Panc1 (cell line): ENCODE results near the gene ZNF804B. TPM values are rescaled to one million over a fixed set of nuclear protein-coding genes. Genes with fewer than 3 reads are reported as not detected.

Experiments
- ATAC-seq: fragments of 200-7000 bp; cut with Tn5 transposase; 2 replicates; pipeline ENCODE4 v1.9.1; 2020; ENCODE audit warnings: mild to moderate bottlenecking, moderate library complexity
- BruUV-seq: library from RNA; stranded (reverse); fragments of 400-500 nt; replicated peaks from 2 replicates; lab custom pipeline; 2021; lab: Mats Ljungman, UMichigan
- CTCF ChIA-PET: fragments of 300-600 bp; sonication (Branson Sonifier 250); formaldehyde crosslinking; loops from one replicate; lab custom pipeline; 2022; ENCODE audit warnings: antibody characterized with exemption; lab: Charles Lee
- POLR2A ChIA-PET: fragments of 300-600 bp; sonication (Branson Sonifier 250); formaldehyde crosslinking; loops from one replicate; lab custom pipeline; 2022; ENCODE audit warnings: antibody characterized with exemption; lab: Charles Lee
- DNase-seq: peaks from one replicate; pipeline ENCODE4 v3.0.0-alpha.2; 2010; ENCODE audit warnings: low read depth, low spot score
- H3K27ac ChIP-seq: 2 replicates; pipeline ENCODE4 v1.5.1; 2011; ENCODE audit warnings: mild to moderate bottlenecking, low read length, inconsistent platforms
- H3K27me3 ChIP-seq: fragments of 200-500 bp; sonication (Bioruptor generic); 2 replicates; pipeline ENCODE4 v1.6.0; 2014; ENCODE audit warnings: low read length, inconsistent platforms; ENCODE audit not compliant: control insufficient read depth, insufficient read depth
- H3K36me3 ChIP-seq: fragments of 200-500 bp; sonication (Bioruptor generic); 2 replicates; pipeline ENCODE4 v1.5.1; 2014; ENCODE audit warnings: inconsistent platforms, mild to moderate bottlenecking, low read length, moderate library complexity; ENCODE audit not compliant: control insufficient read depth, insufficient read depth
- H3K4me1 ChIP-seq: 2 replicates; pipeline ENCODE4 v1.5.1; 2011; ENCODE audit warnings: inconsistent platforms, mild to moderate bottlenecking, low read length, moderate library complexity; ENCODE audit not compliant: control insufficient read depth, insufficient read depth
- H3K4me3 ChIP-seq, 2 experiments: 2 replicates each; pipeline ENCODE4 v1.5.1; 2011 to 2012; ENCODE audit warnings: low read depth in 2 of 2, low read length in 2 of 2, mild to moderate bottlenecking in 2 of 2, inconsistent platforms in 1 of 2, moderate library complexity in 1 of 2
- H3K9me3 ChIP-seq: fragments of 200-500 bp; sonication (Bioruptor generic); 2 replicates; pipeline ENCODE4 v1.5.1; 2014; ENCODE audit warnings: low read depth, mild to moderate bottlenecking, inconsistent platforms, low read length, moderate library complexity; ENCODE audit not compliant: control insufficient read depth, insufficient read depth
- POLR2AphosphoS5 ChIP-seq: IDR thresholded peaks from 2 replicates; pipeline ENCODE4 v1.6.1; 2012; ENCODE audit warnings: mild to moderate bottlenecking, low read depth, low read length, moderate library complexity
- SIN3A ChIP-seq: IDR thresholded peaks from 2 replicates; pipeline ENCODE4 v1.6.1; 2012; ENCODE audit warnings: low read depth, mild to moderate bottlenecking, low read length, moderate library complexity, borderline replicate concordance; ENCODE audit not compliant: insufficient read depth
- TCF7L2 ChIP-seq: IDR thresholded peaks from 2 replicates; pipeline ENCODE4 v1.6.1; 2011; ENCODE audit warnings: mild to moderate bottlenecking, low read depth, low read length, inconsistent platforms
- in situ Hi-C: cut with HindIII; loops from 2 replicates; pipeline ENCODE4 v1.10.0; 2016; ENCODE audit warnings: low sequenced_read_pairs, low pct_unique_long_range_greater_than_20kb
- intact Hi-C: fragments of 100-400 bp; cut with micrococcal nuclease; formaldehyde crosslinking; loops from one replicate; pipeline ENCODE4 v1.10.0; 2022; ENCODE audit not compliant: unreplicated experiment
- total RNA-seq: library from RNA; stranded (reverse); gene quantifications from one replicate; pipeline ENCODE4 v1.2.1, GENCODE V29; 2021; ENCODE audit not compliant: unreplicated experiment
- TF ChIP-seq, protein P1 (sequence below): fragments of 450-650 bp; IDR thresholded peaks from 2 replicates; pipeline ENCODE4 v1.5.1; 2017; ENCODE audit warnings: mild to moderate bottlenecking
- TF ChIP-seq, protein P2 (sequence below), 2 experiments: IDR thresholded peaks; 2 replicates each; pipeline ENCODE4 v1.6.1; 2011 to 2012; ENCODE audit warnings: low read depth in 2 of 2, control low read depth in 1 of 2, low read length in 1 of 2, mild to moderate bottlenecking in 1 of 2, moderate library complexity in 1 of 2; ENCODE audit not compliant: insufficient read depth in 1 of 2

Gene ZNF804B
- total RNA-seq, 1 experiment from 2014 or later: not detected

DNA sequence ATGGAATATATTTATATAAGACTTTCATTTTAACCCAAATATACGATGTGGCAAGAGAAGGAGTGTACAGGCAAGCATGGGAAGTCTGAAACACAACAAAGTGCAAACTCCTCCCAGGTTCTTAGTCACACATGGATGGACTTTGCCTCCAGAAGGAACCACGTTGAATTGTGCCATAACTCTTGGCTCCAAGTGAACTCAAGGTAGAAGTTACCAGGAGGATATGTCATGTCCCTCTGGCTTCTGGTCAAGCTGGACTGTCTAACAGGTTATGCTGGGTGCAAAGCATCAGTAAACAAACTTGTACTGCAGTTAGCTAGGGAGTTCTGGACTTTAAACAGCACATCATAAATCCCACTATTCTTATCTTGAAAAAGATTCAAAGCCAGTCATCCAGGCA lies 364.4 kb downstream of the ZNF804B start:
- ATAC-seq (no peak), DNase-seq (no peak)
- Histone ChIP-seq H3K27ac (no peak overlapping the region), H3K4me1 (no peaks in the 10 kb centered on the region), H3K27me3 (no peaks in the 10 kb centered on the region), H3K4me3 (no peak overlapping the region), H3K9me3 (no peaks in the 10 kb centered on the region), H3K36me3 (no peaks in the 10 kb centered on the region)
- TF ChIP-seq, protein P1, sequence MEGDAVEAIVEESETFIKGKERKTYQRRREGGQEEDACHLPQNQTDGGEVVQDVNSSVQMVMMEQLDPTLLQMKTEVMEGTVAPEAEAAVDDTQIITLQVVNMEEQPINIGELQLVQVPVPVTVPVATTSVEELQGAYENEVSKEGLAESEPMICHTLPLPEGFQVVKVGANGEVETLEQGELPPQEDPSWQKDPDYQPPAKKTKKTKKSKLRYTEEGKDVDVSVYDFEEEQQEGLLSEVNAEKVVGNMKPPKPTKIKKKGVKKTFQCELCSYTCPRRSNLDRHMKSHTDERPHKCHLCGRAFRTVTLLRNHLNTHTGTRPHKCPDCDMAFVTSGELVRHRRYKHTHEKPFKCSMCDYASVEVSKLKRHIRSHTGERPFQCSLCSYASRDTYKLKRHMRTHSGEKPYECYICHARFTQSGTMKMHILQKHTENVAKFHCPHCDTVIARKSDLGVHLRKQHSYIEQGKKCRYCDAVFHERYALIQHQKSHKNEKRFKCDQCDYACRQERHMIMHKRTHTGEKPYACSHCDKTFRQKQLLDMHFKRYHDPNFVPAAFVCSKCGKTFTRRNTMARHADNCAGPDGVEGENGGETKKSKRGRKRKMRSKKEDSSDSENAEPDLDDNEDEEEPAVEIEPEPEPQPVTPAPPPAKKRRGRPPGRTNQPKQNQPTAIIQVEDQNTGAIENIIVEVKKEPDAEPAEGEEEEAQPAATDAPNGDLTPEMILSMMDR: no peak
- TF ChIP-seq POLR2AphosphoS5 (no peak), TCF7L2 (no peak), SIN3A (no peak)
- TF ChIP-seq, protein P2, sequence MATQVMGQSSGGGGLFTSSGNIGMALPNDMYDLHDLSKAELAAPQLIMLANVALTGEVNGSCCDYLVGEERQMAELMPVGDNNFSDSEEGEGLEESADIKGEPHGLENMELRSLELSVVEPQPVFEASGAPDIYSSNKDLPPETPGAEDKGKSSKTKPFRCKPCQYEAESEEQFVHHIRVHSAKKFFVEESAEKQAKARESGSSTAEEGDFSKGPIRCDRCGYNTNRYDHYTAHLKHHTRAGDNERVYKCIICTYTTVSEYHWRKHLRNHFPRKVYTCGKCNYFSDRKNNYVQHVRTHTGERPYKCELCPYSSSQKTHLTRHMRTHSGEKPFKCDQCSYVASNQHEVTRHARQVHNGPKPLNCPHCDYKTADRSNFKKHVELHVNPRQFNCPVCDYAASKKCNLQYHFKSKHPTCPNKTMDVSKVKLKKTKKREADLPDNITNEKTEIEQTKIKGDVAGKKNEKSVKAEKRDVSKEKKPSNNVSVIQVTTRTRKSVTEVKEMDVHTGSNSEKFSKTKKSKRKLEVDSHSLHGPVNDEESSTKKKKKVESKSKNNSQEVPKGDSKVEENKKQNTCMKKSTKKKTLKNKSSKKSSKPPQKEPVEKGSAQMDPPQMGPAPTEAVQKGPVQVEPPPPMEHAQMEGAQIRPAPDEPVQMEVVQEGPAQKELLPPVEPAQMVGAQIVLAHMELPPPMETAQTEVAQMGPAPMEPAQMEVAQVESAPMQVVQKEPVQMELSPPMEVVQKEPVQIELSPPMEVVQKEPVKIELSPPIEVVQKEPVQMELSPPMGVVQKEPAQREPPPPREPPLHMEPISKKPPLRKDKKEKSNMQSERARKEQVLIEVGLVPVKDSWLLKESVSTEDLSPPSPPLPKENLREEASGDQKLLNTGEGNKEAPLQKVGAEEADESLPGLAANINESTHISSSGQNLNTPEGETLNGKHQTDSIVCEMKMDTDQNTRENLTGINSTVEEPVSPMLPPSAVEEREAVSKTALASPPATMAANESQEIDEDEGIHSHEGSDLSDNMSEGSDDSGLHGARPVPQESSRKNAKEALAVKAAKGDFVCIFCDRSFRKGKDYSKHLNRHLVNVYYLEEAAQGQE (IDR thresholded peaks at IDR 0.05; ENCODE audit: insufficient read depth in 1 of 2, low read depth in 2 of 2, low read length in 1 of 2): no peak
- BruUV-seq: no TSS peak
- CTCF ChIA-PET: no interaction called here
- intact Hi-C loops (no loop called here), in situ Hi-C loops (no loop called here)
- POLR2A ChIA-PET: no interaction called here

DNA sequence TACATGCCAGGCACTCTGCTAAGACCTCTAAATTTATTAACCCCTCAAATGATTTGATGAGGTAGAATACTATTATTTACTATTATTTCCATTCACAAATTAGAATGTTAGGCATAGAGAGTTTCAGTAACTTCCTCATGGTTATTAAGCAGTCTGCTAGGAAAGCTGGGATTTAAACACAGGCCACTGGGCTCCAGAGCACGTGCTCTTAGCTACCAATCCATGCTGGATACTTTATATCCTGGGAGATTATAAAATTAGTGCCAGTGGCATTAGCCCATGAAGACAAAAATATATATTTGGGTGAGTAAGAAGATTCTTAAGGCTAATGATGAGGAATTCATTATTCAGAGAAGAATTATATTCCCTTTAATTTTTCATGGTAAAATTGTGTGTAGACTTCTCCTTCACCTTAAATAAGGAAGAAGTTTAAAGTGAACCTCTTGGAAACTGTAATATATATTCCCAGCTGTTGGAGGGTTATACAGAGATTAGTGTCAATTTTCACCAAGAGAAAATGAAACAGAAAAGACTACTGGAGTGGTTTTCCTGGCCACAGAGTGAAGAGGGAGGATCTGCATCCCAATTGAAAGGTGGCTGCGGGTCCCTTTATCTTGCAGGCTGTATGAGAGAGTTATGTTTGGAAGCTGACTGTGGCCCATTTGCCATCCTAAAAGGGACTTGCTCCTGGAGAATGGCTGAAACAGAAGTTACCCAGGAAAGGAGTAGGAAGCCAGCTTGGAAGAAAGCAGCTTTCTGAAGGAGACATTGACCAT lies 370.3 kb downstream of the ZNF804B start:
- no TSS peak for BruUV-seq
- no peak overlapping the region for H3K27ac ChIP-seq
- H3K9me3 ChIP-seq: no peaks in the 10 kb centered on the region
- in situ Hi-C loops (no loop called here), intact Hi-C loops (no loop called here)
- H3K4me1 ChIP-seq: no peaks in the 10 kb centered on the region
- TF ChIP-seq, protein P2 (IDR thresholded peaks at IDR 0.05; ENCODE audit: insufficient read depth in 1 of 2, low read depth in 2 of 2, low read length in 1 of 2): no peak
- TF ChIP-seq SIN3A (no peak), TCF7L2 (no peak), POLR2AphosphoS5 (no peak)
- TF ChIP-seq, protein P1: no peak
- no peak for ATAC-seq
- no peak overlapping the region for H3K4me3 ChIP-seq
- ChIA-PET POLR2A (no interaction called here), CTCF (no interaction called here)
- no peaks in the 10 kb centered on the region for H3K36me3 ChIP-seq
- H3K27me3 ChIP-seq: no peaks in the 10 kb centered on the region
- no peak for DNase-seq
